GM23338 (cell line): Measurements from ENCODE around the gene DAB1. TPM values are rescaled to one million over a fixed set of nuclear protein-coding genes. Genes with fewer than 3 reads are reported as not detected.
A peak's percentile ranks its signal among the peaks of the same experiment; 100 is the strongest.

Source experiments
- ATAC-seq: fragments of 200-7000 bp; cut with Tn5 transposase; 3 replicates; pipeline ENCODE4 v1.9.1; 2020
- DNase-seq: peaks from one replicate; pipeline ENCODE4 v3.0.0-alpha.2; 2015; ENCODE audit warnings: low spot score
- H2AFZ ChIP-seq: fragments of 200-600 bp; sonication (generic); 2 replicates; pipeline ENCODE4 v1.8.0; 2016; ENCODE audit warnings: antibody characterized with exemption, mild to moderate bottlenecking, moderate library complexity
- H3F3A ChIP-seq: fragments of 200-600 bp; sonication (generic); replicated peaks from 2 replicates; pipeline ENCODE4 v1.8.0; 2017; ENCODE audit warnings: antibody characterized with exemption, mixed run types, low read depth
- H3K27ac ChIP-seq: fragments of 200-600 bp; sonication (generic); 2 replicates; pipeline ENCODE4 v1.6.1; 2016; ENCODE audit warnings: low read depth
- H3K27me3 ChIP-seq: fragments of 200-600 bp; sonication (generic); 2 replicates; pipeline ENCODE4 v1.8.0; 2016; ENCODE audit warnings: mild to moderate bottlenecking, mixed run types, moderate library complexity; ENCODE audit not compliant: insufficient read depth
- H3K36me3 ChIP-seq: fragments of 200-600 bp; sonication (generic); 2 replicates; pipeline ENCODE4 v1.8.0; 2016; ENCODE audit warnings: mild to moderate bottlenecking; ENCODE audit not compliant: insufficient read depth
- H3K4me1 ChIP-seq: fragments of 200-600 bp; sonication (generic); 2 replicates; pipeline ENCODE4 v1.8.0; 2016; ENCODE audit warnings: mild to moderate bottlenecking, moderate library complexity; ENCODE audit not compliant: insufficient read depth
- H3K4me2 ChIP-seq: fragments of 200-600 bp; sonication (generic); 2 replicates; pipeline ENCODE4 v1.7.1; 2017; ENCODE audit warnings: mixed run types
- H3K4me3 ChIP-seq: fragments of 200-600 bp; sonication (generic); 2 replicates; pipeline ENCODE4 v1.6.1; 2016; ENCODE audit warnings: mixed run types
- H3K79me2 ChIP-seq: fragments of 200-600 bp; sonication (generic); replicated peaks from 2 replicates; pipeline ENCODE4 v1.8.0; 2017; ENCODE audit warnings: mild to moderate bottlenecking; ENCODE audit not compliant: insufficient read depth
- H3K9me2 ChIP-seq: fragments of 200-600 bp; sonication (generic); 2 replicates; pipeline ENCODE4 v1.8.0; 2017; ENCODE audit not compliant: insufficient read depth
- H4K20me1 ChIP-seq: fragments of 200-600 bp; sonication (generic); replicated peaks from 2 replicates; pipeline ENCODE4 v1.8.0; 2017; ENCODE audit warnings: mild to moderate bottlenecking; ENCODE audit not compliant: insufficient read depth
- H3K27ac Mint-ChIP-seq: 2 replicates; pipeline ENCODE4 v1.8.0; 2020; ENCODE audit warnings: inconsistent platforms, mild to moderate bottlenecking, moderate library complexity, mixed read lengths
- H3K27me3 Mint-ChIP-seq: 3 replicates; pipeline ENCODE4 v1.8.0; 2022; ENCODE audit warnings: low read depth, mild to moderate bottlenecking, moderate library complexity, mixed read lengths, inconsistent platforms; ENCODE audit not compliant: insufficient read depth, poor library complexity
- H3K36me3 Mint-ChIP-seq: 3 replicates; pipeline ENCODE4 v1.8.0; 2021; ENCODE audit warnings: low read depth, mild to moderate bottlenecking, inconsistent platforms, moderate library complexity, mixed read lengths
- H3K4me1 Mint-ChIP-seq: 3 replicates; pipeline ENCODE4 v1.8.0; 2020; ENCODE audit warnings: mild to moderate bottlenecking, inconsistent platforms, mixed read lengths
- H3K4me3 Mint-ChIP-seq: 3 replicates; pipeline ENCODE4 v1.8.0; 2021; ENCODE audit warnings: moderate library complexity, mild to moderate bottlenecking, inconsistent platforms, mixed read lengths
- H3K9me3 Mint-ChIP-seq: 3 replicates; pipeline ENCODE4 v1.8.0; 2020; ENCODE audit warnings: moderate library complexity, mild to moderate bottlenecking, inconsistent platforms, mixed read lengths
- CTCF ChIP-seq, 2 experiments: fragments of 200-600 bp in 1 of 2; sonication (generic) in 1 of 2; conservative IDR thresholded peaks; 2 replicates each; pipeline versions ENCODE4 v1.5.1 to v1.6.1; 2016 to 2017; ENCODE audit warnings: antibody characterized with exemption in 2 of 2, low read depth in 2 of 2, mild to moderate bottlenecking in 2 of 2, moderate library complexity in 1 of 2
- ETS1 ChIP-seq: IDR thresholded peaks from 2 replicates; pipeline ENCODE4 v1.6.1; 2016; ENCODE audit warnings: antibody characterized with exemption
- EZH2phosphoT487 ChIP-seq: fragments of 200-600 bp; sonication (generic); IDR thresholded peaks from one replicate; pipeline ENCODE4 v1.8.1; 2018; ENCODE audit warnings: antibody characterized with exemption; ENCODE audit not compliant: unreplicated experiment
- JUNB ChIP-seq: IDR thresholded peaks from one replicate; pipeline ENCODE4 v1.6.1; 2016; ENCODE audit warnings: antibody characterized with exemption; ENCODE audit not compliant: unreplicated experiment
- POLR2AphosphoS5 ChIP-seq: IDR thresholded peaks from 2 replicates; pipeline ENCODE4 v1.6.1; 2016; ENCODE audit warnings: antibody characterized with exemption, low read depth
- REST ChIP-seq: IDR thresholded peaks from one replicate; pipeline ENCODE4 v1.6.1; 2018; ENCODE audit warnings: antibody characterized with exemption; ENCODE audit not compliant: unreplicated experiment
- ZNF331 ChIP-seq: fragments of 250-450 bp; sonication (Bioruptor Pico); IDR thresholded peaks from 2 replicates; pipeline ENCODE4 v1.5.0; 2020; ENCODE audit warnings: low read depth, mild to moderate bottlenecking, moderate library complexity
- polyA plus RNA-seq: library from polyadenylated mRNA; unstranded; fragments of >200 nt; fragmentation: Nextera tagmentation; extraction: Ambion mirVana; gene quantifications from 2 replicates; pipeline ENCODE4 v1.2.1, GENCODE V29; 2016
- total RNA-seq: library from RNA; depleted of rRNA; stranded (reverse); fragments of >200 nt; shearing (Covaris generic); gene quantifications from 2 replicates; pipeline ENCODE4 v1.2.3, GENCODE V29; 2014

Gene DAB1
- total and polyA plus RNA-seq, 2 experiments from 2014 or later = 12.8 to 14.5 TPM

GRCh38 chr1:57089221-57089620 is 334.6 kb downstream of the DAB1 start (continued):
- no peak for TF ChIP-seq ETS1
- TF ChIP-seq REST = no peak
- TF ChIP-seq CTCF (conservative IDR thresholded peaks at IDR 0.05; ENCODE audit: low read depth in 2 of 2) = no peak
- no peak for TF ChIP-seq POLR2AphosphoS5
- no peak for TF ChIP-seq JUNB

- peak overlapping the region; percentile 39; the same call in 1 of the 2 replicates for H3K27ac Mint-ChIP-seq
- peaks cover 4% of the 10 kb centered on the region; the same call in 2 of the 3 replicates for H3K4me1 Mint-ChIP-seq
- no peaks in the 10 kb centered on the region for H3K4me1 ChIP-seq
- TF ChIP-seq CTCF (conservative IDR thresholded peaks at IDR 0.05; ENCODE audit: low read depth in 2 of 2) (no peak), ZNF331 (CRISPR knock-in tag) (no peak), EZH2phosphoT487 (no peak), POLR2AphosphoS5 (no peak), REST (no peak), JUNB (no peak)
These were observed 335.2 kb downstream of the DAB1 start for GRCh38 chr1:57088653-57089052.

More at GRCh38 chr1:57088653-57089052, 335.2 kb downstream of the DAB1 start:
- Mint-ChIP-seq H3K36me3 (no peaks in the 10 kb centered on the region), H3K4me3 (no peak overlapping the region), H3K27me3 (no peaks in the 10 kb centered on the region), H3K9me3 (no peaks in the 10 kb centered on the region)
- Histone ChIP-seq H4K20me1 (no peaks in the 10 kb centered on the region; the same call in 1 of the 2 replicates), H2AFZ (no peak overlapping the region), H3K27ac (no peak overlapping the region), H3K9me2 (peaks cover 10% of the 10 kb centered on the region; the same call in 1 of the 2 replicates), H3K4me2 (no peak overlapping the region), H3K36me3 (no peaks in the 10 kb centered on the region), H3K27me3 (no peaks in the 10 kb centered on the region), H3K79me2 (no peaks in the 10 kb centered on the region), H3F3A (no peaks in the 10 kb centered on the region), H3K4me3 (no peak overlapping the region)
- no peak for ATAC-seq
- no peak for DNase-seq
